Measurements from ENCODE around the gene LYRM4. TPM values are rescaled to one million over a fixed set of nuclear protein-coding genes. Genes with fewer than 3 reads are reported as not detected.

LYRM4 gene
- total and polyA plus RNA-seq, 2 donors (not counting 1 experiment from before 2014, with no cell fraction given): 14.5 to 31.9 TPM

GRCh38 chr6:5173810-5174209 lies 86.9 kb downstream of the LYRM4 start:
- Histone ChIP-seq H3K27ac (ENCODE audit: insufficient read depth, low read length) (no peak overlapping the region), H4K20me1 (ENCODE audit: control insufficient read depth, extremely low read depth, insufficient read depth, low read length) (no peaks in the 10 kb centered on the region), H3K79me2 (ENCODE audit: control insufficient read depth, insufficient read depth, low read length) (no peaks in the 10 kb centered on the region), H3K9ac (ENCODE audit: insufficient read depth, low read length) (no peak overlapping the region), H3K4me3 (replicated peaks in 1 of 4; ENCODE audit: control extremely low read depth in 1 of 4, insufficient read depth in 1 of 4, low read depth in 3 of 4, low read length in 4 of 4) (no peak overlapping the region), H3K27me3 (ENCODE audit: control insufficient read depth, insufficient read depth, low read length) (no peaks in the 10 kb centered on the region), H2AFZ (ENCODE audit: low read length) (no peak overlapping the region), H3K9me3 (ENCODE audit: control insufficient read depth, insufficient read depth, low read depth, low read length) (no peaks in the 10 kb centered on the region), H3K36me3 (ENCODE audit: control insufficient read depth, insufficient read depth, low read length) (no peaks in the 10 kb centered on the region), H3K4me1 (ENCODE audit: control insufficient read depth, extremely low read depth, insufficient read depth, low read length) (no peaks in the 10 kb centered on the region), H3K4me2 (ENCODE audit: extremely low read depth, insufficient read depth, low read length) (no peak overlapping the region)
- TF ChIP-seq, protein P1, sequence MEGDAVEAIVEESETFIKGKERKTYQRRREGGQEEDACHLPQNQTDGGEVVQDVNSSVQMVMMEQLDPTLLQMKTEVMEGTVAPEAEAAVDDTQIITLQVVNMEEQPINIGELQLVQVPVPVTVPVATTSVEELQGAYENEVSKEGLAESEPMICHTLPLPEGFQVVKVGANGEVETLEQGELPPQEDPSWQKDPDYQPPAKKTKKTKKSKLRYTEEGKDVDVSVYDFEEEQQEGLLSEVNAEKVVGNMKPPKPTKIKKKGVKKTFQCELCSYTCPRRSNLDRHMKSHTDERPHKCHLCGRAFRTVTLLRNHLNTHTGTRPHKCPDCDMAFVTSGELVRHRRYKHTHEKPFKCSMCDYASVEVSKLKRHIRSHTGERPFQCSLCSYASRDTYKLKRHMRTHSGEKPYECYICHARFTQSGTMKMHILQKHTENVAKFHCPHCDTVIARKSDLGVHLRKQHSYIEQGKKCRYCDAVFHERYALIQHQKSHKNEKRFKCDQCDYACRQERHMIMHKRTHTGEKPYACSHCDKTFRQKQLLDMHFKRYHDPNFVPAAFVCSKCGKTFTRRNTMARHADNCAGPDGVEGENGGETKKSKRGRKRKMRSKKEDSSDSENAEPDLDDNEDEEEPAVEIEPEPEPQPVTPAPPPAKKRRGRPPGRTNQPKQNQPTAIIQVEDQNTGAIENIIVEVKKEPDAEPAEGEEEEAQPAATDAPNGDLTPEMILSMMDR (conservative IDR thresholded peaks at IDR 0.05 in 1 of 2, IDR thresholded peaks at IDR 0.05 in 1 of 2; ENCODE audit: low read depth in 1 of 2, low read length in 2 of 2): no peak
- no peak for TF ChIP-seq EZH2 (IDR thresholded peaks at IDR 0.05; ENCODE audit: low read length, missing control alignments)
- no peak for DNase-seq (ENCODE audit: low read depth in 2 of 2)

- H3K4me3 ChIP-seq (replicated peaks in 1 of 4; ENCODE audit: control extremely low read depth in 1 of 4, insufficient read depth in 1 of 4, low read depth in 3 of 4, low read length in 4 of 4): no peak overlapping the region
- no peak for DNase-seq (ENCODE audit: low read depth in 2 of 2)
- H3K36me3 ChIP-seq (ENCODE audit: control insufficient read depth, insufficient read depth, low read length): no peaks in the 10 kb centered on the region
- no peak overlapping the region for H2AFZ ChIP-seq (ENCODE audit: low read length)
- H3K9me3 ChIP-seq (ENCODE audit: control insufficient read depth, insufficient read depth, low read depth, low read length): no peaks in the 10 kb centered on the region
- no peak for TF ChIP-seq EZH2 (IDR thresholded peaks at IDR 0.05; ENCODE audit: low read length, missing control alignments)
- TF ChIP-seq, protein P1 (conservative IDR thresholded peaks at IDR 0.05 in 1 of 2, IDR thresholded peaks at IDR 0.05 in 1 of 2; ENCODE audit: low read depth in 1 of 2, low read length in 2 of 2): no peak
- H3K27me3 ChIP-seq (ENCODE audit: control insufficient read depth, insufficient read depth, low read length): no peaks in the 10 kb centered on the region
- no peaks in the 10 kb centered on the region for H3K79me2 ChIP-seq (ENCODE audit: control insufficient read depth, insufficient read depth, low read length)
- H3K4me2 ChIP-seq (ENCODE audit: extremely low read depth, insufficient read depth, low read length): no peak overlapping the region
- H3K4me1 ChIP-seq (ENCODE audit: control insufficient read depth, extremely low read depth, insufficient read depth, low read length): no peaks in the 10 kb centered on the region
- no peak overlapping the region for H3K9ac ChIP-seq (ENCODE audit: insufficient read depth, low read length)
- no peak overlapping the region for H3K27ac ChIP-seq (ENCODE audit: insufficient read depth, low read length)
- no peaks in the 10 kb centered on the region for H4K20me1 ChIP-seq (ENCODE audit: control insufficient read depth, extremely low read depth, insufficient read depth, low read length)
Observed at GRCh38 chr6:5172897-5173474, 87.8 kb downstream of the LYRM4 start.

- H3K4me2 ChIP-seq (ENCODE audit: extremely low read depth, insufficient read depth, low read length): no peak overlapping the region
- no peak overlapping the region for H3K27ac ChIP-seq (ENCODE audit: insufficient read depth, low read length)
- no peak for DNase-seq (ENCODE audit: low read depth in 2 of 2)
- no peaks in the 10 kb centered on the region for H3K4me1 ChIP-seq (ENCODE audit: control insufficient read depth, extremely low read depth, insufficient read depth, low read length)
- no peak overlapping the region for H3K4me3 ChIP-seq (replicated peaks in 1 of 4; ENCODE audit: control extremely low read depth in 1 of 4, insufficient read depth in 1 of 4, low read depth in 3 of 4, low read length in 4 of 4)
- no peak for TF ChIP-seq EZH2 (IDR thresholded peaks at IDR 0.05; ENCODE audit: low read length, missing control alignments)
- TF ChIP-seq, protein P1 (conservative IDR thresholded peaks at IDR 0.05 in 1 of 2, IDR thresholded peaks at IDR 0.05 in 1 of 2; ENCODE audit: low read depth in 1 of 2, low read length in 2 of 2): no peak
- no peaks in the 10 kb centered on the region for H3K9me3 ChIP-seq (ENCODE audit: control insufficient read depth, insufficient read depth, low read depth, low read length)
- H3K36me3 ChIP-seq (ENCODE audit: control insufficient read depth, insufficient read depth, low read length): no peaks in the 10 kb centered on the region
- no peaks in the 10 kb centered on the region for H3K79me2 ChIP-seq (ENCODE audit: control insufficient read depth, insufficient read depth, low read length)
- H3K9ac ChIP-seq (ENCODE audit: insufficient read depth, low read length): no peak overlapping the region
- no peak overlapping the region for H2AFZ ChIP-seq (ENCODE audit: low read length)
- no peaks in the 10 kb centered on the region for H4K20me1 ChIP-seq (ENCODE audit: control insufficient read depth, extremely low read depth, insufficient read depth, low read length)
- H3K27me3 ChIP-seq (ENCODE audit: control insufficient read depth, insufficient read depth, low read length): no peaks in the 10 kb centered on the region
Observed at GRCh38 chr6:5172041-5172653, 88.6 kb downstream of the LYRM4 start.
